ENCODE data around the gene LIPN. TPM values are rescaled to one million over a fixed set of nuclear protein-coding genes. Genes with fewer than 3 reads are reported as not detected.

LIPN gene
- total RNA-seq, 6 experiments from 2014 or later: 0.25 to 0.29 TPM; not detected in 4

GRCh38 chr10:88754287-88754686 lies 5.5 kb upstream of the LIPN start:
- no peak overlapping the region for H3K27ac ChIP-seq
- no peaks in the 10 kb centered on the region for H3K27me3 ChIP-seq
- no peaks in the 10 kb centered on the region for H3K4me1 ChIP-seq
- DNase-seq: no peak
- intact Hi-C loops (cut with DNase I): no loop called here
- ATAC-seq: no peak
- H3K36me3 ChIP-seq: no peaks in the 10 kb centered on the region
- no peak overlapping the region for H3K4me3 ChIP-seq
- no peaks in the 10 kb centered on the region for H3K9me3 ChIP-seq
- TF ChIP-seq POLR2A (IDR thresholded peaks at IDR 0.05): no peak
- no peak for TF ChIP-seq CTCF (IDR thresholded peaks at IDR 0.05)

DNA sequence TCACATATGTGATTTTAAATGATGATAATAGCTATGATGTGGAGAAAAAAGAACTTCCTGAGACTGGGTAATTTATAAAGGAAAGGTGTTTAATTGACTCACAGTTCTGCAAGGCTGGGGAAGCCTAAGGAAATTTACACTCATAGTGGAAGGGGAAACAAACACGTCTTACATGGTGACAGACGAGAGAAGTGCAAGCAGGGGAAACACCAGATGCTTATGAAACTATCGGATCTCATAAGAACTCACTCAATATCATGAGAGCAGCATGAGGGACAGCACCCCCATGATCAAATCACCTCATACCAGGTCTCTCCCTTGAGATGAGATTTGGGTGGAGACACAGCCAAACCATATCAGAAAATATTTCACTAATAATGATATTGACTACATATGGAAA lies 4.1 kb upstream of the LIPN start:
- no peak overlapping the region for H3K27ac ChIP-seq
- no peak overlapping the region for H3K4me3 ChIP-seq
- no peaks in the 10 kb centered on the region for H3K27me3 ChIP-seq
- DNase-seq (no peak), ATAC-seq (no peak)
- H3K4me1 ChIP-seq: no peaks in the 10 kb centered on the region
- intact Hi-C loops (cut with DNase I): no loop called here
- H3K9me3 ChIP-seq: no peaks in the 10 kb centered on the region
- TF ChIP-seq CTCF (IDR thresholded peaks at IDR 0.05): no peak
- TF ChIP-seq POLR2A (IDR thresholded peaks at IDR 0.05): no peak
- H3K36me3 ChIP-seq: no peaks in the 10 kb centered on the region
- 51% methylated on average over 3 of the region's 3 CpGs for WGBS (ENCODE audit: insufficient coverage, low coverage, low lambda C conversion rate, missing lambda C conversion rate)

GRCh38 chr10:88756660-88757059 lies 3.2 kb upstream of the LIPN start:
- Histone ChIP-seq H3K9me3 (no peaks in the 10 kb centered on the region), H3K4me3 (no peak overlapping the region), H3K27me3 (no peaks in the 10 kb centered on the region), H3K27ac (no peak overlapping the region), H3K36me3 (no peaks in the 10 kb centered on the region), H3K4me1 (no peaks in the 10 kb centered on the region)
- DNase-seq: no peak
- no peak for TF ChIP-seq POLR2A (IDR thresholded peaks at IDR 0.05)
- TF ChIP-seq CTCF (IDR thresholded peaks at IDR 0.05): no peak
- WGBS (ENCODE audit: insufficient coverage, low coverage, low lambda C conversion rate, missing lambda C conversion rate): 0% methylated on average over 1 of the region's 1 CpG
- intact Hi-C loops (cut with DNase I): no loop called here
- ATAC-seq: no peak

GRCh38 chr10:88762906-88763305 lies 3.1 kb downstream of the LIPN start:
- no peak for DNase-seq
- no peak for TF ChIP-seq POLR2A (IDR thresholded peaks at IDR 0.05)
- TF ChIP-seq CTCF (IDR thresholded peaks at IDR 0.05): no peak
- H3K4me1 ChIP-seq: peaks cover 0 to 16% (median 0%) of the 10 kb centered on the region in 4 donors
- no peaks in the 10 kb centered on the region for H3K9me3 ChIP-seq
- WGBS (ENCODE audit: insufficient coverage, low coverage, low lambda C conversion rate, missing lambda C conversion rate): 64% methylated on average over 1 of the region's 1 CpG
- no peak for ATAC-seq
- no peak overlapping the region for H3K27ac ChIP-seq
- intact Hi-C loops (cut with DNase I): no loop called here
- H3K4me3 ChIP-seq: no peak overlapping the region
- no peaks in the 10 kb centered on the region for H3K27me3 ChIP-seq
- H3K36me3 ChIP-seq: no peaks in the 10 kb centered on the region

- no peaks in the 10 kb centered on the region for H3K27me3 ChIP-seq
- H3K4me3 ChIP-seq: no peak overlapping the region
- no peak for DNase-seq
- intact Hi-C loops (cut with DNase I): no loop called here
- H3K27ac ChIP-seq: no peak overlapping the region
- H3K36me3 ChIP-seq: no peaks in the 10 kb centered on the region
- no peak for ATAC-seq
- 58% methylated on average over 1 of the region's 1 CpG for WGBS (ENCODE audit: insufficient coverage, low coverage, low lambda C conversion rate, missing lambda C conversion rate)
- H3K9me3 ChIP-seq: no peaks in the 10 kb centered on the region
- no peak for TF ChIP-seq POLR2A (IDR thresholded peaks at IDR 0.05)
- no peak for TF ChIP-seq CTCF (IDR thresholded peaks at IDR 0.05)
- H3K4me1 ChIP-seq: peaks cover 0 to 16% (median 0%) of the 10 kb centered on the region in 4 donors
These were observed 3.6 kb downstream of the LIPN start for GRCh38 chr10:88763441-88763840.

Data from right lobe of liver (tissue), 6 donors.